Lung (tissue), 12 donors: Measurements from ENCODE around the gene SEZ6L. TPM values are rescaled to one million over a fixed set of nuclear protein-coding genes. Genes with fewer than 3 reads are reported as not detected.

Experiments used
- ATAC-seq: fragments of 200-7000 bp; cut with Tn5 transposase; one replicate; pipeline ENCODE4 v1.9.1; 2020; ENCODE audit warnings: moderate number of reproducible peaks; ENCODE audit not compliant: insufficient read depth, low FRiP score
- DNase-seq, 3 donors: peaks; one replicate each; pipeline ENCODE4 v3.0.0-alpha.2; 2013 to 2017
- H3K27ac ChIP-seq, 2 donors: one replicate each; pipeline ENCODE4 v1.5.1; 2013; ENCODE audit warnings: mild to moderate bottlenecking in 2 of 2, moderate library complexity in 2 of 2, control low read depth in 1 of 2, inconsistent platforms in 1 of 2, low read depth in 1 of 2, low read length in 1 of 2
- H3K27me3 ChIP-seq, 3 donors: one replicate each; pipeline ENCODE4 v1.5.1; 2013; ENCODE audit warnings: low read length in 2 of 3; ENCODE audit not compliant: control insufficient read depth in 3 of 3, insufficient read depth in 3 of 3
- H3K36me3 ChIP-seq, 4 donors: one replicate each; pipeline ENCODE4 v1.5.1; 2013; ENCODE audit warnings: low read length in 4 of 4, mild to moderate bottlenecking in 1 of 4, moderate library complexity in 1 of 4; ENCODE audit not compliant: control insufficient read depth in 4 of 4, insufficient read depth in 4 of 4
- H3K4me1 ChIP-seq, 5 donors: one replicate each; pipeline ENCODE4 v1.5.1; 2013; ENCODE audit warnings: low read length in 5 of 5, mild to moderate bottlenecking in 2 of 5, moderate library complexity in 1 of 5; ENCODE audit not compliant: control insufficient read depth in 5 of 5, insufficient read depth in 5 of 5
- H3K4me3 ChIP-seq: one replicate; pipeline ENCODE4 v1.5.1; 2013; ENCODE audit warnings: mild to moderate bottlenecking, control low read depth, moderate library complexity
- H3K9ac ChIP-seq, 2 donors: one replicate each; pipeline ENCODE4 v1.5.1; 2013; ENCODE audit warnings: low read length in 2 of 2, control low read depth in 1 of 2; ENCODE audit not compliant: insufficient read depth in 1 of 2
- H3K9me3 ChIP-seq, 4 donors: one replicate each; pipeline ENCODE4 v1.5.1; 2013; ENCODE audit warnings: low read length in 3 of 4, mild to moderate bottlenecking in 1 of 4, moderate library complexity in 1 of 4; ENCODE audit not compliant: control insufficient read depth in 4 of 4, insufficient read depth in 3 of 4
- WGBS, 2 donors: extraction: QIAGEN DNeasy Blood & Tissue Kit; methylation state at CpG; one replicate each; pipeline ENCODE4 v1.1.7; 2013; 5-methylcytosine and 5-hydroxymethylcytosine counted together
- polyA plus RNA-seq, 2 donors: library from polyadenylated mRNA; stranded (reverse); fragments of 200-250 nt; gene quantifications; one replicate each; pipeline ENCODE4 v1.2.1, GENCODE V29; 2013
- total RNA-seq, 2 donors: library from RNA; depleted of rRNA in 1 of 2; stranded (reverse); fragments of >200 nt in 1 of 2; gene quantifications; one replicate each; pipeline ENCODE4 v1.2.1, GENCODE V29; 2014 to 2021
- TF ChIP-seq, protein P1 (sequence below): IDR thresholded peaks from 2 replicates; pipeline ENCODE4 v1.5.1; 2012; ENCODE audit warnings: mild to moderate bottlenecking; ENCODE audit errors: control extremely low read depth, extremely low read depth
- donor health status: control.
- donor health status: control.
- donor health status: Bipolar disorder and iron deficiency.
- donor health status: healthy.
- donor health status: DM: yes; HTN: yes; CAD: no.

Gene SEZ6L
- total and polyA plus RNA-seq, 4 donors, result 0.02 to 0.46 (median 0.08) TPM

DNA sequence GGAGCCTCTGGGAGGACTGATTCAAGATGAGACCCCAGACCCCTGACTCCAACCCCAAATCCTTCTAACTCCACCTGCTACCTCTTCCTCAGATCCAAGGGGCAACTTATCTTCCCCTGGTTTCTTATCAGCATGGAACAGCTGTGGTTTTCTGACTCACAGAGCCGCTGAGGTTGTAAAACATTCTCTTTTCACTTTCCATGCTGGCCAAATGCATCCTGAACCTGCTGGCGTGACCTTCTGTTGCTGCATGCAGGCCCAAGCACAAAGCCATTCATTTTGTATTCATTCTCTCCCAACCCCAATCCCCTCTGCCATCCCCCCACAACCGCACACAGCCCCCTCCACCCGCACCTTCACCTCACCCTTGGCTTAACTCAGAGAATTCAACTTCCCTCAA lies 70.3 kb downstream of the SEZ6L start:
- TF ChIP-seq, protein P1, sequence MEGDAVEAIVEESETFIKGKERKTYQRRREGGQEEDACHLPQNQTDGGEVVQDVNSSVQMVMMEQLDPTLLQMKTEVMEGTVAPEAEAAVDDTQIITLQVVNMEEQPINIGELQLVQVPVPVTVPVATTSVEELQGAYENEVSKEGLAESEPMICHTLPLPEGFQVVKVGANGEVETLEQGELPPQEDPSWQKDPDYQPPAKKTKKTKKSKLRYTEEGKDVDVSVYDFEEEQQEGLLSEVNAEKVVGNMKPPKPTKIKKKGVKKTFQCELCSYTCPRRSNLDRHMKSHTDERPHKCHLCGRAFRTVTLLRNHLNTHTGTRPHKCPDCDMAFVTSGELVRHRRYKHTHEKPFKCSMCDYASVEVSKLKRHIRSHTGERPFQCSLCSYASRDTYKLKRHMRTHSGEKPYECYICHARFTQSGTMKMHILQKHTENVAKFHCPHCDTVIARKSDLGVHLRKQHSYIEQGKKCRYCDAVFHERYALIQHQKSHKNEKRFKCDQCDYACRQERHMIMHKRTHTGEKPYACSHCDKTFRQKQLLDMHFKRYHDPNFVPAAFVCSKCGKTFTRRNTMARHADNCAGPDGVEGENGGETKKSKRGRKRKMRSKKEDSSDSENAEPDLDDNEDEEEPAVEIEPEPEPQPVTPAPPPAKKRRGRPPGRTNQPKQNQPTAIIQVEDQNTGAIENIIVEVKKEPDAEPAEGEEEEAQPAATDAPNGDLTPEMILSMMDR, result no peak
- H3K36me3 ChIP-seq, result no peaks in the 10 kb centered on the region
- no peak overlapping the region for H3K27ac ChIP-seq
- 20 to 37% methylated on average over 4 of the region's 4 CpGs for WGBS, 2 donors
- H3K4me3 ChIP-seq, result no peak overlapping the region
- no peaks in the 10 kb centered on the region for H3K4me1 ChIP-seq
- H3K27me3 ChIP-seq, result peaks cover 0 to 5% (median 0%) of the 10 kb centered on the region in 3 donors
- DNase-seq (no peak), ATAC-seq (no peak)
- no peak overlapping the region for H3K9ac ChIP-seq
- H3K9me3 ChIP-seq, result peaks cover 0 to 2% (median 0%) of the 10 kb centered on the region in 4 donors

DNA sequence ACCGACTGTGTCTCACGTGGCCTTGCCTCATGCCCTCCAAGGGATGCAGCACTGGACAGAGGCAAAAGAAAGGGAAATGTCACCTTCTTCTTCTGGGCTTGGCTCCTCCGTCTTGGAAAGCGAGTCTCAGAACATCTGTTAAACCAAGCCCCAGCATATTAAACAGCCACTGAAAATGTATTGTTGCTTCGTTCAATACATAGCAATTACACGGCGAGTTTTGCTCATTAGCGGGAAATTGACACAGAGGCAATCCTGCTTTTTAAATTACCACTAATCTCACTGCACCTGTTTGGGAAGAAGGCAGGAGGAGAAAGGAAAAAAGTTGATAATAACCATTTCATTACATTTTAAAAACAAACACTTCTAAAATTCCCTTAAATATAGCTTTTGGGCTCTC lies 72.1 kb downstream of the SEZ6L start:
- H3K27ac ChIP-seq, result no peak overlapping the region
- H3K9ac ChIP-seq, result no peak overlapping the region
- ATAC-seq, result no peak
- H3K9me3 ChIP-seq, result peaks cover 0 to 2% (median 0%) of the 10 kb centered on the region in 4 donors
- no peak overlapping the region for H3K4me3 ChIP-seq
- 87 to 95% methylated on average over 8 of the region's 8 CpGs for WGBS, 2 donors
- peaks cover 0 to 9% (median 0%) of the 10 kb centered on the region in 3 donors for H3K27me3 ChIP-seq
- no peaks in the 10 kb centered on the region for H3K4me1 ChIP-seq
- TF ChIP-seq, protein P1, result no peak
- H3K36me3 ChIP-seq, result no peaks in the 10 kb centered on the region
- no peak for DNase-seq

DNA sequence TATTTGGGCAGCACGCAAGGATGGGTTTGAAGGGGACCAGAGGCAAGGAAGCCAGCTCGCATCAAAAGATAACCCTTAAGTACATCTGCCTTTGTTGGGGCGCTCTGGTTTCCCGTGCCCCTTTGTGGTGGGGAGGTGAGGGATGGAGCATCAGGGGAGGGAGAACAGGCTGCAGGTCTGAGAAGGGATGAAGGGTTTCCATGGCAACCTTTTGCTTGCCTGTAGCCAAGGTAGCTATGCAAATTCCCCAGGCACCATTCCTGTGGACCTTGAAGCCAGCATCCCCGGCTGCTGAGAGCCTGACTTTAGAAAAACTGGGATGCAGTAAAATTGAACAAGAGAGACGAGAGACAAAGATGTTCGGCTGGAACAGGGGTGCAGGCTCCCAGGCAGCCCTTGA lies 75.7 kb downstream of the SEZ6L start:
- Histone ChIP-seq H3K9ac (no peak overlapping the region), H3K27me3 (peaks cover 0 to 7% (median 0%) of the 10 kb centered on the region in 3 donors), H3K36me3 (no peaks in the 10 kb centered on the region), H3K4me3 (no peak overlapping the region), H3K9me3 (peaks cover 0 to 3% (median 0%) of the 10 kb centered on the region in 4 donors), H3K27ac (no peak overlapping the region), H3K4me1 (no peaks in the 10 kb centered on the region)
- ATAC-seq, result no peak
- TF ChIP-seq, protein P1, result no peak
- DNase-seq, result no peak
- 66 to 70% methylated on average over 7 of the region's 7 CpGs for WGBS, 2 donors

DNA sequence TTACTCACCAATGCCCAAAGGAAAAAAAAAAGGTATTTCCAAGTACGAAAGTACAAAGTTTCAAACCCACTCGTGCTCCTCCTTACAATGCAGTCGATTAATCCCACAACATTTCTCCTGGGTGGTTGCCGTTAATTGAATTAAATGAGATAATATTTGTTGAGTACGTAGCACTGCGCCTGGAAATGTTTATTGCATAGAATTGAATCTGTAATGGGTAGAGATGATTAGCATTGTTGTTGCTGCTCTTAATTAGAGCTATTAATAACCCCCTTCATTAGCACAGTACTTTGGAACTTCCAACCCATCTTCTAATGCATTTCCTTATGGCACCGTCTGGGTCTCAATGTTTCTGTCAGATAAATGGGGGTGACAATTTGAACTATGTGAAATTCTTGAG lies 77.3 kb downstream of the SEZ6L start:
- ATAC-seq (no peak), DNase-seq (no peak)
- Histone ChIP-seq H3K36me3 (no peaks in the 10 kb centered on the region), H3K4me3 (no peak overlapping the region), H3K9me3 (peaks cover 0 to 2% (median 0%) of the 10 kb centered on the region in 4 donors), H3K27me3 (peaks cover 0 to 5% (median 0%) of the 10 kb centered on the region in 3 donors), H3K9ac (no peak overlapping the region), H3K4me1 (no peaks in the 10 kb centered on the region), H3K27ac (no peak overlapping the region)
- WGBS, 2 donors, result 83 to 84% methylated on average over 7 of the region's 7 CpGs
- TF ChIP-seq, protein P1, result no peak
